ENCODE measurements around the gene UBE2D3. TPM values are rescaled to one million over a fixed set of nuclear protein-coding genes. Genes with fewer than 3 reads are reported as not detected.

The UBE2D3 gene
- total RNA-seq, 1 donor from 2014 or later = 347 TPM

DNA sequence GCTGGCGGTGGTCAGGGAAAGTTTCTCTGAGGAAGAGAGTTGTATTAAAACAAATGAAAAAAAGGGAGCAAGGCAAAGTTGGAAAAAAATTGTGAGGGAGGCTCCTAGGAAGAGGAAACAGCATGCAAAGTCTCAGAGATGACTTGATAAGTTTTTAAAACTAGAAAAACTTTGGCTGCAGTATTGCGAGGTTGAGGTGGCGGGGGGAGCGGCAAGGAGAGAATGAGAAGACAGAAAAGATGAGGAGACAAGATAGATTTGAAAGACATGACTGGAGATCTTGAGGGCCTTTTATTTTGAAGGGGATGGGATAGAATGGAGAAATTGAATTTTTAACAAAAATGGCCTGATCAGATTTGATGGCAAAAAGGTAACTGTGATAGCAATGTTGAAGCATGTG is 4.8 kb upstream of the UBE2D3 start:
- DNase-seq (ENCODE audit: extremely low spot score in 2 of 2) = no peak
- Histone ChIP-seq H3K9me3 (no peaks in the 10 kb centered on the region), H3K27me3 (no peaks in the 10 kb centered on the region), H3K27ac (no peak overlapping the region), H3K36me3 (no peaks in the 10 kb centered on the region), H3K4me1 (peaks cover 14% of the 10 kb centered on the region), H3K4me3 (no peak overlapping the region)
- no peak for TF ChIP-seq POLR2AphosphoS5 (IDR thresholded peaks at IDR 0.05; ENCODE audit: insufficient read depth in 1 of 2, low read depth in 1 of 2)
- TF ChIP-seq, protein P1, sequence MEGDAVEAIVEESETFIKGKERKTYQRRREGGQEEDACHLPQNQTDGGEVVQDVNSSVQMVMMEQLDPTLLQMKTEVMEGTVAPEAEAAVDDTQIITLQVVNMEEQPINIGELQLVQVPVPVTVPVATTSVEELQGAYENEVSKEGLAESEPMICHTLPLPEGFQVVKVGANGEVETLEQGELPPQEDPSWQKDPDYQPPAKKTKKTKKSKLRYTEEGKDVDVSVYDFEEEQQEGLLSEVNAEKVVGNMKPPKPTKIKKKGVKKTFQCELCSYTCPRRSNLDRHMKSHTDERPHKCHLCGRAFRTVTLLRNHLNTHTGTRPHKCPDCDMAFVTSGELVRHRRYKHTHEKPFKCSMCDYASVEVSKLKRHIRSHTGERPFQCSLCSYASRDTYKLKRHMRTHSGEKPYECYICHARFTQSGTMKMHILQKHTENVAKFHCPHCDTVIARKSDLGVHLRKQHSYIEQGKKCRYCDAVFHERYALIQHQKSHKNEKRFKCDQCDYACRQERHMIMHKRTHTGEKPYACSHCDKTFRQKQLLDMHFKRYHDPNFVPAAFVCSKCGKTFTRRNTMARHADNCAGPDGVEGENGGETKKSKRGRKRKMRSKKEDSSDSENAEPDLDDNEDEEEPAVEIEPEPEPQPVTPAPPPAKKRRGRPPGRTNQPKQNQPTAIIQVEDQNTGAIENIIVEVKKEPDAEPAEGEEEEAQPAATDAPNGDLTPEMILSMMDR (IDR thresholded peaks at IDR 0.05) = no peak
- TF ChIP-seq POLR2A (IDR thresholded peaks at IDR 0.05) = no peak
- intact Hi-C loops (cut with DNase I) = no loop called here

DNA sequence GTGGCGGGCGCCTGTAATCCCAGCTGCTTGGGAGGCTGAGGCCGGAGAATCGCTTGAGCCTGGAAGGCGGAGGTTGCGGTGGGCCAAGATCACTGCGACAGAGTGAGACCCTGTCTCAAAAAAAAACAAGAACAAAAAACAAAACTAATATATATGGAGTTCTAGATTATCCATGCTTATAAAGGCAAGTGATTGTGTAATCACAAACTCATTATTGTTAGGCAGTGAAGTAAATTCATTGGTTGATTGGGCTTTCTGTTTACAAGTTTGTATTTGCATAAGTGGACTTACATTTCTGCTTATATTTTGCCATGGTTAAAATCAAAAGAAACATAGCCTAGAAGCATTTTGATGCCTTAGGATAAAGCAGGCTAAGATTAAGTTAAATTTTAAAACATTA is 2.5 kb upstream of the UBE2D3 start:
- Histone ChIP-seq H3K27me3 (no peaks in the 10 kb centered on the region), H3K9me3 (no peaks in the 10 kb centered on the region), H3K4me3 (no peak overlapping the region), H3K27ac (no peak overlapping the region), H3K4me1 (peaks cover 17% of the 10 kb centered on the region), H3K36me3 (no peaks in the 10 kb centered on the region)
- TF ChIP-seq POLR2A (IDR thresholded peaks at IDR 0.05) = no peak
- no peak for TF ChIP-seq POLR2AphosphoS5 (IDR thresholded peaks at IDR 0.05; ENCODE audit: insufficient read depth in 1 of 2, low read depth in 1 of 2)
- TF ChIP-seq, protein P1 (IDR thresholded peaks at IDR 0.05) = no peak
- intact Hi-C loops (cut with DNase I) = loop anchor here (5.0 to 10.0 kb wide), 2 partner anchors 65 to 247 kb away; partner anchors contain the start of genes MANBA and SLC9B2
- DNase-seq (ENCODE audit: extremely low spot score in 2 of 2) = no peak

DNA sequence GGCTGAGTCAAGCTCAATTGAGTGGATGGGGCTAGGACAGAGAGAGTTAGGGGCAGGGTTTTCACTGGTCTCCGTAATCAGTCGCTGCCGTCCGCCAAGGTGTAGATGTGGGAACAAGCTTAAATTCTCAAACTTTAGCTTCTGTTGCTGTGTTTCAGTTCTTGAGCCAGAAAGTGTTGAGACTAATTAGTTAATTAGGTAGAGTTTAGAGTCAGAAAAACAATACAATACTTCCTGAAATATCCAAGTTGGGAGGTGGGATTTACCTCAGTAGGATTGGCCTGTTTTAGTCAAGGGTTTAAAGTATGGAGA is 1.1 kb upstream of the UBE2D3 start:
- intact Hi-C loops (cut with DNase I) = loop anchor here (5.0 to 10.0 kb wide), 2 partner anchors 64 to 249 kb away; partner anchors contain the start of genes MANBA and SLC9B2
- Histone ChIP-seq H3K27me3 (no peaks in the 10 kb centered on the region), H3K9me3 (no peaks in the 10 kb centered on the region), H3K36me3 (no peaks in the 10 kb centered on the region), H3K27ac (peak overlapping the region; percentile 100), H3K4me1 (peaks cover 30% of the 10 kb centered on the region), H3K4me3 (peak overlapping the region; percentile 79 to 88)
- TF ChIP-seq, protein P1 (IDR thresholded peaks at IDR 0.05) = no peak
- TF ChIP-seq POLR2A (IDR thresholded peaks at IDR 0.05) (no peak), POLR2AphosphoS5 (IDR thresholded peaks at IDR 0.05; ENCODE audit: insufficient read depth in 1 of 2, low read depth in 1 of 2) (no peak)
- DNase-seq (ENCODE audit: extremely low spot score in 2 of 2) = no peak

DNA sequence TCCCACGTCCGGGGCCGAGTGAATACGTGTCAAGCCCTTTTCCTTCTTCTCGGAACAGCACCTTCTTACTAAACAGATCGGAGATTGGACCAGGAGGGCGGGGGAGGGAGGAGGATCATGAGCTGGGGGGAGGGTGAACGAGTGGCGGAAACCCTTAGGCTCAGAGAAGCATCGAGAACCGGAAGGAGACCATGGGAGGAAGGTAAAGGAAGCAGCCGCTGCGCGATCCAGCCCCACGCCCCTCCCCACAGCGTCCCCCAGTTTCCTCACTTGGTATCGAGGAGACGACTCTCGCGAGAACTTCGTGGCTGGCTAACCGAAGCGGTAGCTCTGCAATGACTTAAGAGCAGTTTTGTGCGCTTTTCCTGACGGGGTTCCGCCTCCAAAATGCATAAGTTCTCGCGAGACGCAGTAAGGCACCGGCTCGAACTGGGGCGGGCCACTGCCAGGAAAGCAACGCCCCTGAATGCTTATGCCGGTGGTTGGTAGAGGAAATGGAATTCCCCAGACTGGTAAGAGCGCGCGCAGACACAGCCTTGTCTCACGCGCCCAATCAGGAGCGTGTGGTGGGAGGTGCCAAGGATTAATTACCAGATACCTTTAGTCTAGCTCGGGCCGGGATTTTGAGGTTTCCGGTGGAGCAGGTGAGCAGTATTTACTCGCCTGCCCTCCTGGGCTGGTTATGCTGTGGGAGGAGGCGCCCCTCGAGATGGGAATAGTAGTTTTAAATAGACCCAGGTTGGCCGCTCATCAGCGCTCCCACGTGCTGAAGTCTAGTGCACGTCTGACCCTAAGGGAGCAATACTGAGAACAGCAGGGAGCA is 534 bp upstream of the UBE2D3 start:
- Histone ChIP-seq H3K4me3 (peak overlapping the region; percentile 79 to 88), H3K36me3 (no peaks in the 10 kb centered on the region), H3K9me3 (no peaks in the 10 kb centered on the region), H3K4me1 (peaks cover 36% of the 10 kb centered on the region), H3K27me3 (no peaks in the 10 kb centered on the region), H3K27ac (peak overlapping the region; percentile 100)
- peak; percentile 99 to 100 for DNase-seq (ENCODE audit: extremely low spot score in 2 of 2)
- intact Hi-C loops (cut with DNase I) = loop anchor here (2.0 to 10.0 kb wide), 3 partner anchors 41 to 249 kb away; partner anchors contain the start of genes CISD2, MANBA and SLC9B2
- TF ChIP-seq, protein P1 (IDR thresholded peaks at IDR 0.05) = no peak
- TF ChIP-seq POLR2AphosphoS5 (IDR thresholded peaks at IDR 0.05; ENCODE audit: insufficient read depth in 1 of 2, low read depth in 1 of 2) (peak; percentile 77 to 96), POLR2A (IDR thresholded peaks at IDR 0.05) (peak in 1 of 2 donors; percentile 33)

Data from vagina (tissue), 2 donors.